GM19438 (cell line): Measurements from ENCODE around the gene PDE4B.
"Not testable (repeated sequence)": the region's sequence is repeated elsewhere in the genome, so short reads cannot be mapped to it uniquely, and the experiment has no call there.

Source experiments
- ATAC-seq: cut with Tn5 transposase; IDR thresholded peaks from one replicate; pipeline ENCODE4 v1.9.1; 2021; ENCODE audit warnings: low read depth; ENCODE audit not compliant: unreplicated experiment

PDE4B gene

DNA sequence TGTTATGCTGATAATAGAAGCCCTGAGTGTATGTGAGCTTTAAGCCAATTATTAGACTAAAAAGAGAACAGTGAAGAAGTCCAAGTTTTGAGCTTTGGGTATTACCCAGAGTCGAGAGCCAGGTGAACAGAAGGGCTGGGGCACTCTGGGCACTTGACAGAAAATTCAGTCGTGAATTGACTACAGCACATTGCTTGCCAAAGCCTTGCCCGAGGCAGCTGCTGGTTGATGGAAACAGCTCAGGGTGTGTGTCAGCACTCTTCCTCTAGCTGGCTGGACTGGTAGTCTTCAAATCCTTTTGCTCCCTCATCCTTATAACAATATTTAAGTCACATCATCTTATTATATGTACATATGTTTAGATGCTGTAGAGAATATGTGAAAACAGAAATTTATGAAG is 21.3 kb downstream of the PDE4B start:
- no peak for ATAC-seq

GRCh38 chr1:65814752-65815151 is 22.1 kb downstream of the PDE4B start:
- ATAC-seq: no peak

DNA sequence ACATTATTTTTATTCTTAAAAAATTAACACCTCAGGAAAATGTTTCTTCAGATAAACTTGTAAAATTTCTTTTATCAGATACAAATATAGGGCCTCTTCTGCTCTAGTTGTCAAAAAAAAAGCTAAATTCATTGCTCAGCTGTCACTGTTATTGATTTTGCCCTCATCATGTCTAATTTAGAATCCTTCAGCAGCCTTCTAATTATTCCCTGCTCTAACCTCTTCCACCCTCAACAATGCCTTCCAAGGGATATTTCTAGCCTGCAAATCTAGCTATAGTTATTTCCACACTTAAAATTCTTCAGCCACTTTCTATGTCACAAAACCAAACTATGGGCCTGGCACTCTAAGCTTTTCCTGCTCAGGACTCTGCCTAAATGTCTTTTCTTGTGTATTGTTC is 25.2 kb downstream of the PDE4B start:
- no peak for ATAC-seq

DNA sequence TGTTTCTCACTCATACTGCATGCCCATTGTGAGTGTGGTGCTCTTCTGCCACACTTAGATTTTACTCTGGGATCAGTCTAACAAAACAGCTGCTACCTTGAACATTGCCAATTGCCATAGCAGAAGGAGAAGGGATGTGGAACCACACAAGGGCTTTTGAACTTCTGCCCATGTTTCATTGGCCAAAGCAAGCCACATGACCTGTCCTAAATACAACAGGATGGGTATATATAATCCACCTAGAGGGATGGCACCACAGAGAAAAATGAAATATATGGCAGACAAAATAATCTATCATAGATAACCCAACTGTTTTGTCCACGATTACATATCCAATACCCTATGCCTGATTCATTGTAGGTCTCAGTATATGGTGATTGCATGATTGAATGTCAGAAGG is 26.3 kb downstream of the PDE4B start:
- no peak for ATAC-seq

- no peak for ATAC-seq
Observed at GRCh38 chr1:65820983-65821382, 28.3 kb downstream of the PDE4B start.

DNA sequence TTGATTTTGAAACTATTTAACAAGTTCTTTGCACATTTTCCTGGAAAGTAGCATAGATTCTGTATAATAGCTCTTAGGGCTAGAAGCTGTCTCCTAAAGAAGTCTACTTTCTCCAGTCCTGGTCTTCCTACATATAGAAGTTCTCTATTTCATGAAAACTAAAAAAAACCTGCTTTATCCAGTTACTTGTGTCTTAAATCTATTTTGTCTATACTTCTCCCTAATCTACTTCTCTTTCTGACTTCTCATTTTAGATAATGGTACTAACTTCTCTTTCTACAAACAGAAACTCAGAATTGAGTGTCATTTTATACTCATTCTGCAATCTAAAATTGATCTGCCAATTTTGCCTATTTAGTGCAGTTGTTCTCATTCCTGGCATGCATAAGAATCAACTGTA is 28.7 kb downstream of the PDE4B start:
- ATAC-seq: no peak

- no peak for ATAC-seq
Observed at GRCh38 chr1:65824103-65824502, 31.4 kb downstream of the PDE4B start.

DNA sequence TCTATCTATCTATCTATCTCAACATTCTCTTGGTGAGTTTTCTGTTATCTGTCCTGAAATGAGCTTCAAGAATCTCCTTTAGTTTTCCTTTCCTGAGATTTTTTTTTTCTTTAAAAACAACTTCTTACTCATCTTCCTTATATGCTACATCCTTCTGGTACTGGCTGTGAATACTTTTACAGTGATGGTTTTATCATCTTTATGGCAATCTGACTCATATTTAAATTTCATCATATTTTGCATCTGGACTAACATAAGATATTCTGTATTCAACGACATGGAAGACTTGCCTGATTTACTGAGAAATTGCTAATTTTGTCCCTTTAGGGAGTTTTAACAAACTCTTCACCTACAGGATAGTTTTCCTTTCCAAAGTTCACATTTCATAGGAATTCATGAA is 33.0 kb downstream of the PDE4B start:
- ATAC-seq: no peak

DNA sequence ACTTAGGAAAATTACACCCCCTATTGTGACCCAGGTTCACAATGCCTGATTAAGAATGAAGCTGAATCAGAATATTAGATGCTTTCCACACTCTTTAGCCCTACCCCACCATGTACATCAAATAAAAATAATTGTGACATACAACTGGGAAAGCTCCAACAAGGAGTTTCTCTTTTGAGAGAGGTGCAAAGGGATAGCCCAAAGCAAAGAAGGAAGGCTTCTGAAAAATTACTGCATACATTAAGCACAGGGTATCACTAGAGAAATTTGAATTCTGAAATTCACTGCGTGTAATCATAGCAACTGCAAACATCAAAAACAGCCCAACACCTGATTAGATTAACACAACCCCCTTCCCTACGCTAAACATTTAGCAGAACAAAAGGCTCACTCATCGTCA is 34.1 kb downstream of the PDE4B start:
- no peak for ATAC-seq

GRCh38 chr1:65827346-65827745 is 34.7 kb downstream of the PDE4B start:
- ATAC-seq: no peak

- ATAC-seq: no peak
Observed at GRCh38 chr1:65830306-65830705, 37.6 kb downstream of the PDE4B start.

- no peak for ATAC-seq
Observed at GRCh38 chr1:65832296-65832695, 39.6 kb downstream of the PDE4B start.

GRCh38 chr1:65836686-65837085 is 44.0 kb downstream of the PDE4B start:
- ATAC-seq: no peak

DNA sequence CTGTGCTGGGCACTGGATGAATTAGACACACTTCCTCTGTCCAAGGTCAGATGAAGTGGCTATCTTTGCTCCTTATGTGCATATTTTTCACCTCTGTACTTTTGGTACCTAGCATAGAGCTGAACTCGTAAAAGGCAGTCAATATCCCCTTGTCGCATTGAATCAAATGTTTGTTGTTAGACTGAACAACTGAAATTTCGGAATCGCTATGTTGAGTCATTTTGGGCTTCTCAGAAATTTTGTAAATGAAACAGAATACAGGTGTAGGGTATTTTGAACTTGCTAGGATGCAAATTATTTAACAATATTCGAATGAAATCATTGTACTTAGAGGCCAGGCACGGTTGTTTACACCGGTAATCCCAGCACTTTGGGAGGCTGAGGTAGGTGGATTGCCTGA is 48.0 kb downstream of the PDE4B start:
- no peak for ATAC-seq

GRCh38 chr1:65844296-65844695 is 51.6 kb downstream of the PDE4B start:
- no peak for ATAC-seq

- no peak for ATAC-seq
Observed at GRCh38 chr1:65844821-65845534, 52.3 kb downstream of the PDE4B start.

DNA sequence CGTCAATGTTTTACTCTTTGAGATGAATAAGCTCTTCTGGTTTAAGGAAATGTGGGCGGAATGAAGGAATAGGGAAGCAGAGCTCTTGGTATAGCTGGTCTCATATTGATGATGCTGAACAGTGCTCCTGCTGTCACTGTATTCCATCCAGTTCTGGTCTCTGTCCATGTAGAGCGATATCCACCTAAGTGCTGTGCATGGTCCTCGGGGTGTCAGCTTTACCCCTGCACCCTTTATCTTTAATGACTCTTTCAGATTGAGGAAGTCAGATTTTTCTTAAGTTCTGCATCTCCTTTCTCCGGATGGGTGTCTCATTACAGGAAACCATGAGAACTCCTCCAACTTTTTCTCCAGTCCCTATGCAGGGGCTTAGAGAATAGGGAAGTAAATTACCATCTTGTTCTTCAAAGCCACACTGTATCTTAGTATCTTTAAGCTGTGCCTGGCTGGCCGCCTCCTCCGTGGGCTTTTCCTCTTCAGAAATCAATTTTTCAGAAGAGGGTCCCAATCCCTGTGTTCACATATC is 52.9 kb downstream of the PDE4B start:
- no peak for ATAC-seq

DNA sequence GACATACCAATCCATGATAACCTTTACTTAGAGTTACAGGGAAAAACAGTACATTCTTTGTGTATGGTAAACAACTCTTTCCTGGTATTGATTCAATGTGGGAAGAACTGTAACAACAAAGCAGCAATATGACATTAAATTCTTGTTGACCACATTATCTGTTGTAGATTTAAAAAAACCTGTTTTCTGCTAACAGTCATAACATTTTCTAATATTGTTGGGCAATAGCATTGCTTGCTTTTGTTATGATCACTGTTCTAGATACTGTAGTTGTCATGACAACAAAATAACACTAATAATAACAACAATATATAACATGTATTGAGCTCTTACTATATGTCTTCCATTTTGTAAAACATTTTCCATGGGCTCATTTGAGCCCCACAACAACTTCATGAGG is 54.2 kb downstream of the PDE4B start:
- ATAC-seq: no peak

DNA sequence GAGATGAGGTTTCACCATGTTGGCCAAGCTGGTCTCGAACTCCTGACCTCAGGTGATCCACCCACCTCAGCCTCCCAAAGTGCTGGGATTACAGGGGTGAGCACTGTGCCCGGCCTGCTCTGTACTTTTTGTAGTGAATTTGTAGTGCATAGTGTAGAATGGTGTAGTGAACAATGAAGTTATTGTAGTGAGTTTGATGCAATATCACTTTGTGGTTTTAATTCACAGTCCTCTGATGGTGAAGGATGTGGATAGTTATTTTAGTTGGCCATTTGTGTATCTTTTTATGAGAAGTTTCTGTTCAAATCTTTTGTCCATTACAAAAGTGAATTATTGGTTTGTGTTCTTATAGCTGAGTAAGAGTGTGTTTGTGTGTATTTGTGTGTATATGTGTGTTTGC is 57.6 kb downstream of the PDE4B start:
- no peak for ATAC-seq

DNA sequence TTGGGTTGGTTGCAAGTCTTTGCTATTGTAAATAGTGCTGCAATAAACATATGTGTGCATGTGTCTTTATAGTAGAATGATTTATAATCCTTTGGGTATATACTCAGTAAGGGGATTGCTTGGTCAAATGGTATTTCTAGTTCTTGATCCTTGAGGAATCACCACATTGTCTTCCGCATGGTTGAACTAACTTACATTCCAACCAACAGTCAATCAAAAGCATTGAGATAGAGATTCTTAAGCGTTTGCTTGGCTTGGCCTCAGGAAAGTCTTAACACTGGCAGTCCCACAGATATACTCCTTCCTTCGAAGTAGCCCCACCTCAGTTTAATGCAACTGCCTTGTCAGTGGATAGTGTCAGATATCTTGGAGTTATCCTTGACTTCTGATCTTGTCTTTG is 63.9 kb downstream of the PDE4B start:
- not testable (repeated sequence) for ATAC-seq

DNA sequence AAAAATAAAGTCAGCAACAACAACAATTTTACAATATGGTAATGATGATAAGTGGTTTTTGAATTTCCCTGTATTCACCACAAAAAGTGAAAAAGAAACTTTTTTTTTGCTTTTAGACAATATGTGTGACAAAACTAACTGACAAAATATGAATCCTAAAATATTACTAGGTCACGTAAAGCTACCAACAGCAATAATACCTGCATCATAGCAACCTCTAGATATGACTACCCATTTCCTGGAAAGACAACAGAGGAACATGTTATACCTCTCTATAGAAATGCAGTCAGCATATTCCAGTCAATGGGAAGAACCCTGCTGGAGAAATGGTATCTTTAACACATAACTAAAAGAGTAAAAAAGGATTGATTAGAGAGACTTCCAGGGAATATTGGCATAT is 73.7 kb downstream of the PDE4B start:
- ATAC-seq: no peak

DNA sequence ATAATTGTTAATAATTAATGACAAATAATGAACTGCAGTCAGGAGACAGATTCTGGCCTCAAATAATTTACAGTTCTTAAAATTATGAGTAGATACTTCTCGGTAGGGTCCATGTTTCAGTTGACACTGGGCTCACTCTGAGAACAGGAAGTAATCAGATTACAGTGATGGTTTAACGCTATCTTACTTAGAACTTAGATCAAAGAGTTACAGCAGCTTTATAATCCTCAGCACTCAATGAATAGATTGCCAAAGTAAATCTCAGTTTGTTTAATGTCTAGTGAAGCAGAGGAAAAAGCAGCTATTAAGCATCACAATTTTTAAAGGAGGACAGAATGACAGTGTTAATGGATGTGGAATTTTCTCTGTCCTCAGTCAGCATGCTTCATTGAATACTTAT is 79.6 kb downstream of the PDE4B start:
- no peak for ATAC-seq

- ATAC-seq: not testable (repeated sequence)
Observed at GRCh38 chr1:65878342-65878741, 85.6 kb downstream of the PDE4B start.
